Rectal smooth muscle tissue (tissue), 1 donor: ENCODE results near the gene EHBP1.
A peak's percentile ranks its signal among the peaks of the same experiment; 100 is the strongest.

ENCODE experiments used
- H3K27ac ChIP-seq: one replicate; pipeline ENCODE4 v1.7.0; 2013; ENCODE audit warnings: low read depth, low read length, inconsistent platforms
- H3K27me3 ChIP-seq: one replicate; pipeline ENCODE4 v1.7.0; 2013; ENCODE audit warnings: low read length; ENCODE audit not compliant: control insufficient read depth, insufficient read depth
- H3K36me3 ChIP-seq: one replicate; pipeline ENCODE4 v1.7.0; 2013; ENCODE audit warnings: low read length; ENCODE audit not compliant: control insufficient read depth, insufficient read depth
- H3K4me1 ChIP-seq: one replicate; pipeline ENCODE4 v1.7.0; 2013; ENCODE audit warnings: low read length; ENCODE audit not compliant: control insufficient read depth, insufficient read depth
- H3K4me3 ChIP-seq: one replicate; pipeline ENCODE4 v1.7.0; 2013; ENCODE audit warnings: low read length
- H3K9ac ChIP-seq: one replicate; pipeline ENCODE4 v1.7.0; 2013; ENCODE audit warnings: low read length

Gene EHBP1

GRCh38 chr2:62725712-62726055, 20.2 kb downstream of the EHBP1 start:
- Histone ChIP-seq H3K27ac (peak overlapping the region; percentile 30), H3K36me3 (no peaks in the 10 kb centered on the region)

GRCh38 chr2:62727259-62727867, 21.9 kb downstream of the EHBP1 start:
- Histone ChIP-seq H3K9ac (no peak overlapping the region), H3K4me3 (no peak overlapping the region), H3K4me1 (peaks cover 16% of the 10 kb centered on the region), H3K27ac (no peak overlapping the region), H3K36me3 (no peaks in the 10 kb centered on the region), H3K27me3 (no peaks in the 10 kb centered on the region)

More at GRCh38 chr2:62725712-62726055, 20.2 kb downstream of the EHBP1 start:
- no peak overlapping the region for H3K4me3 ChIP-seq
- H3K4me1 ChIP-seq, result peaks cover 16% of the 10 kb centered on the region
- no peaks in the 10 kb centered on the region for H3K27me3 ChIP-seq
- H3K9ac ChIP-seq, result no peak overlapping the region

GRCh38 chr2:62727876-62728566, 22.5 kb downstream of the EHBP1 start:
- Histone ChIP-seq H3K9ac (no peak overlapping the region), H3K36me3 (no peaks in the 10 kb centered on the region), H3K4me1 (peaks cover 16% of the 10 kb centered on the region), H3K27ac (no peak overlapping the region), H3K4me3 (no peak overlapping the region), H3K27me3 (no peaks in the 10 kb centered on the region)

GRCh38 chr2:62731275-62731674, 25.8 kb downstream of the EHBP1 start:
- Histone ChIP-seq H3K9ac (no peak overlapping the region), H3K27ac (no peak overlapping the region), H3K4me3 (no peak overlapping the region), H3K36me3 (no peaks in the 10 kb centered on the region), H3K4me1 (peaks cover 2% of the 10 kb centered on the region), H3K27me3 (no peaks in the 10 kb centered on the region)

- H3K4me3 ChIP-seq, result no peak overlapping the region
- no peak overlapping the region for H3K27ac ChIP-seq
- H3K36me3 ChIP-seq, result no peaks in the 10 kb centered on the region
- no peak overlapping the region for H3K9ac ChIP-seq
- H3K4me1 ChIP-seq, result peaks cover 1% of the 10 kb centered on the region
- no peaks in the 10 kb centered on the region for H3K27me3 ChIP-seq
Measured at GRCh38 chr2:62732262-62732777, 26.8 kb downstream of the EHBP1 start.

GRCh38 chr2:62733546-62733945, 28.0 kb downstream of the EHBP1 start:
- Histone ChIP-seq H3K36me3 (no peaks in the 10 kb centered on the region), H3K9ac (no peak overlapping the region), H3K4me1 (peaks cover 5% of the 10 kb centered on the region), H3K27me3 (no peaks in the 10 kb centered on the region), H3K27ac (no peak overlapping the region), H3K4me3 (no peak overlapping the region)

- no peak overlapping the region for H3K27ac ChIP-seq
Measured at GRCh38 chr2:62736899-62737559, 31.5 kb downstream of the EHBP1 start.

GRCh38 chr2:62738981-62739936, 33.7 kb downstream of the EHBP1 start:
- Histone ChIP-seq H3K9ac (no peak overlapping the region), H3K4me1 (peaks cover 27% of the 10 kb centered on the region), H3K27ac (no peak overlapping the region), H3K36me3 (no peaks in the 10 kb centered on the region), H3K4me3 (no peak overlapping the region), H3K27me3 (no peaks in the 10 kb centered on the region)

More at GRCh38 chr2:62736899-62737559, 31.5 kb downstream of the EHBP1 start:
- peaks cover 21% of the 10 kb centered on the region for H3K4me1 ChIP-seq
- no peaks in the 10 kb centered on the region for H3K27me3 ChIP-seq
- no peak overlapping the region for H3K4me3 ChIP-seq
- no peaks in the 10 kb centered on the region for H3K36me3 ChIP-seq
- H3K9ac ChIP-seq, result no peak overlapping the region

GRCh38 chr2:62740221-62740620, 34.7 kb downstream of the EHBP1 start:
- Histone ChIP-seq H3K27me3 (no peaks in the 10 kb centered on the region), H3K4me1 (peaks cover 27% of the 10 kb centered on the region), H3K9ac (no peak overlapping the region), H3K4me3 (no peak overlapping the region), H3K27ac (no peak overlapping the region), H3K36me3 (no peaks in the 10 kb centered on the region)

GRCh38 chr2:62741127-62741526, 35.6 kb downstream of the EHBP1 start:
- H3K4me1 ChIP-seq, result peaks cover 27% of the 10 kb centered on the region
- H3K27me3 ChIP-seq, result no peaks in the 10 kb centered on the region
- no peak overlapping the region for H3K27ac ChIP-seq
- H3K36me3 ChIP-seq, result no peaks in the 10 kb centered on the region
- H3K4me3 ChIP-seq, result no peak overlapping the region
- H3K9ac ChIP-seq, result no peak overlapping the region

- no peaks in the 10 kb centered on the region for H3K36me3 ChIP-seq
- no peak overlapping the region for H3K4me3 ChIP-seq
- H3K4me1 ChIP-seq, result peaks cover 31% of the 10 kb centered on the region
- H3K9ac ChIP-seq, result no peak overlapping the region
- H3K27ac ChIP-seq, result no peak overlapping the region
- H3K27me3 ChIP-seq, result no peaks in the 10 kb centered on the region
Measured at GRCh38 chr2:62741954-62742722, 36.6 kb downstream of the EHBP1 start.
